SK-N-MC (cell line): ENCODE results near the gene TMEM255B.

Experiments used
- EZH2 ChIP-seq: fragments of 200-600 bp; sonication (generic); IDR thresholded peaks from one replicate; pipeline ENCODE4 v1.6.1; 2017; ENCODE audit warnings: antibody characterized with exemption
- POLR2AphosphoS5 ChIP-seq: IDR thresholded peaks from 2 replicates; pipeline ENCODE4 v1.6.1; 2012; ENCODE audit warnings: mild to moderate bottlenecking, low read depth, low read length, borderline replicate concordance

GRCh38 chr13:113862931-113863523 lies 104.0 kb downstream of the TMEM255B start:
- no peak for TF ChIP-seq EZH2
- no peak for TF ChIP-seq POLR2AphosphoS5
